Frontal cortex (tissue), 4 donors: ENCODE results near the gene TMED1. TPM values are rescaled to one million over a fixed set of nuclear protein-coding genes. Genes with fewer than 3 reads are reported as not detected.
"Not testable (repeated sequence)": the region's sequence is repeated elsewhere in the genome, so short reads cannot be mapped to it uniquely, and the experiment has no call there.

Experiments used
- DNase-seq, 2 donors: peaks; one replicate each; pipeline ENCODE4 v3.0.0; 2012; ENCODE audit warnings: low spot score in 2 of 2
- FAIRE-seq: peaks from 2 replicates; lab custom pipeline; 2012; peaks lifted over from hg19 to GRCh38; lab: Jason Lieb, UNC
- total RNA-seq: library from RNA; depleted of rRNA; stranded (reverse); fragments of >200 nt; gene quantifications from one replicate; pipeline ENCODE4 v1.2.3, GENCODE V29; 2014
- donor health status: control.
- donor health status: control.
- donor health status: control.

The TMED1 gene
- 11.8 TPM for total RNA-seq

- FAIRE-seq, result no peak
These were observed at the start of gene TMED1 for GRCh38 chr19:10835754-10836478. Gene TMED1 (minus strand): TSS chr19:10836212. CDS start chr19:10836191, 21 bp downstream.

GRCh38 chr19:10885201-10886169 is 49.5 kb upstream of the TMED1 start:
- DNase-seq (no peak), FAIRE-seq (no peak)

More at GRCh38 chr19:10835754-10836478, at the start of gene TMED1:
- peak; percentile 91 to 98 for DNase-seq

- DNase-seq (no peak), FAIRE-seq (no peak)
These were observed 48.3 kb upstream of the TMED1 start for GRCh38 chr19:10884274-10884673.

GRCh38 chr19:10882108-10882457 is 46.1 kb upstream of the TMED1 start:
- FAIRE-seq, result no peak

GRCh38 chr19:10881403-10882107 is 45.5 kb upstream of the TMED1 start:
- DNase-seq, result no peak
- FAIRE-seq, result no peak

More at GRCh38 chr19:10882108-10882457, 46.1 kb upstream of the TMED1 start:
- DNase-seq, result no peak

- FAIRE-seq (no peak), DNase-seq (no peak)
These were observed 42.2 kb upstream of the TMED1 start for GRCh38 chr19:10878253-10878652.

DNA sequence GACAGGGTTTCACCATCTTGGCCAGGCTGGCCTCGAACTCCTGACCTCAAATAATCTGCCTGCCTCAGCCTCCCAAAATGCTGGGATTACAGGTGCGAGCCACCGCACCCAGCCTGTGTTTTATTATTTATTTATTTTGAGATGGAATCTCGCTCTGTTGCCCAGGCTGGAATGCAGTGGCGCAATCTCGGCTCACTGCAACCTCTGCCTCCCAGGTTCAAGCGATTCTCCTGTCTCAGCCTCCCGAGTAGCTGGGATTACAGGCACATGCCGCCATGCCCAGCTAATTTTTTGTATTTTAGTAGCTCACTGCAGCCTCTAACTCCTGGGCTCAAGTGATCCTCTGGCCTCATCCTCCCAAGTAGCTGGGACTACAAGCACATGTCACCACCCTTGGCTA is 41.6 kb upstream of the TMED1 start:
- not testable (repeated sequence) for FAIRE-seq

DNA sequence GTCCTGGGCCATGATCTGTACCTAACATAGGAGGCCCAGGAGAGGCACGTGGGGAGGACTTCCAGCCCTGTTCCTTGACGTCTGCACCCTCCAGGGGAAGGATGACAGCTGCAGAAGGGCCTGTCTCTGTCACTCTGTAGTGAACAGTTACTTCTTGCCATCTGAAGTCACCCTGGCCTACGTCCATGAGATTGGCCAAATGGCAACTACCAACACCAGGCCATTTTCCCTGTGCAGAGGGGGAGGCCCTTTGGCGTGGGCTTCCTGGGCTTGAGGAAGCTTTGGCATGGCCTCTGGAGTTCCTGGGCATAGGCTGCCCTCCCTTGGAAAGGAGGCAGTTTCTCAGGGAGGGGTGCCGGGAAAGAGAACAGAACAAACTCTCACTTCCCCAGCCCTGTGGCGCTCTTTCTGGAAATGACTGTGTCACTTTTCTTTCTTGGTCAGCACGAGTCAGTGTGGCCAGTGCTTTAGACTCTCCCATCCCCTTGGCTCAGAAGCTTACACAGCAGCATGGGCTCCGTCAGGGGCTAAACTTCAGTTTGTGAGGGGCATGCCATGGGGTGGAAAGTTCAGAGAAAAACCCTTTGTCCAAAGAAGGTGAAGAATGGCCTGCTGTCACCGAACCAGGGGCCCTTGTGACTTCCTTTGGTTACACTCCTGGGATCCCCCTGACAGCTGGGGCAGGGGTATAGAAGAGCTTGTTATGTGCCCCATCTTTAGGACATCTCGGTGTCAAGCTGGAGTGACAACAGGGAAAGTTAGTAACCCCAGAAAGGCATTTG is 40.6 kb upstream of the TMED1 start:
- FAIRE-seq (no peak), DNase-seq (no peak)

More for the DNA sequence above, 41.6 kb upstream of the TMED1 start:
- DNase-seq, result not testable (repeated sequence)

DNA sequence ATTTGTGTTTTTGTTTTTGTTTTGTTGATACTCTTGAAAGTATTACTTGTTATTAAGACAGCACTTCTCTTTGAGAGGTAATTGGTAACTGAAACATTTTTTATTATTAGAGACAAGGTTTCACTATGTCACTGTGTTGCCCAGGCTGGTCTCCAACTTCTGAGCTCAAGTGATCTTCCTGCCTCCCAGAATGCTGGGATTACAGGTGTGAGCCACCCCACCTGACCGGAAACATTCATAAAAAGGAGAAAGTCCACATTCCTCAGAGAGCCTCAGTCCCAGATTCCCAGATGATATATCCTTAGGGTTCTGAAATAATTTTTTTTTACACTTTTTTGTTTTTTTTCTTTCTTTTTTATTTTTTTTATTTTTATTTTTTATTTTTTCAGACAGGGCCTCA is 38.0 kb upstream of the TMED1 start:
- FAIRE-seq (no peak), DNase-seq (no peak)

GRCh38 chr19:10872546-10873107 is 36.6 kb upstream of the TMED1 start:
- FAIRE-seq (no peak), DNase-seq (no peak)

DNA sequence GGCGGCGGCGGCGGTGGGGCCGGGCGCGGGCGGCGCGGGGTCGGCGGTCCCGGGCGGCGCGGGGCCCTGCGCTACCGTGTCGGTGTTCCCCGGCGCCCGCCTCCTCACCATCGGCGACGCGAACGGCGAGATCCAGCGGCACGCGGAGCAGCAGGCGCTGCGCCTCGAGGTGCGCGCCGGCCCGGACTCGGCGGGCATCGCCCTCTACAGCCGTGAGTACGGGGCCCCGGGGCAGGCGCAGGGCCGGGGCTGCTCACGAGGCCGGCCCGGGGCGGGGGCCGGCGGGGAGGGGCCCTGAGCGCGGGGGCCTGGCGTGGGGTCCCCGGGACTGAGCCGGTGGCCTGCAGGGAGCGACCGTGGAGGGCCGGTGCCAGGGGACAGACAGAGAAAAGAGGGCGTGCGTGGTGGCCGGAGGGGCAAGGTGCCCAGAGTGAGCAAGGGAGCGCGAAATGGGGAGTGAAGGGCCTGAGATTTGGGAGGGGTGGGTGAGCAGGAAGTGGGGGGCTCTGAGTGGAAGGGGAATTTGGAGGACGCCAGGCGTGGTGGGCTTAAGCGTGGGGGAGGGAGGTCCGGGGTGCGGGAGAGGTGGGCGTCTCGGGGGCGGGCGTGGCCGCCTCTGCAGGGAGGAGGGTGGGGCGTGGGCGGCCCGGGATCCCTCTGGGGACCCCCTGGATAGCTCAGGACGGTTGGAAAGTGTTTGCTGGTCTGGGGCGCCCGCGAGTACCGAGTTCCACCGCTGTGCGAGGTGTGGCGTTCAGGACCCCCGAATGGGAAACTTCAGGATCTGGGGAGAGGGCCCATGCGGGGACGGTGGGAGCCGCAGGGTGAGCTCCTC is 35.9 kb upstream of the TMED1 start:
- FAIRE-seq (no peak), DNase-seq (peak; percentile 54 to 71)

DNA sequence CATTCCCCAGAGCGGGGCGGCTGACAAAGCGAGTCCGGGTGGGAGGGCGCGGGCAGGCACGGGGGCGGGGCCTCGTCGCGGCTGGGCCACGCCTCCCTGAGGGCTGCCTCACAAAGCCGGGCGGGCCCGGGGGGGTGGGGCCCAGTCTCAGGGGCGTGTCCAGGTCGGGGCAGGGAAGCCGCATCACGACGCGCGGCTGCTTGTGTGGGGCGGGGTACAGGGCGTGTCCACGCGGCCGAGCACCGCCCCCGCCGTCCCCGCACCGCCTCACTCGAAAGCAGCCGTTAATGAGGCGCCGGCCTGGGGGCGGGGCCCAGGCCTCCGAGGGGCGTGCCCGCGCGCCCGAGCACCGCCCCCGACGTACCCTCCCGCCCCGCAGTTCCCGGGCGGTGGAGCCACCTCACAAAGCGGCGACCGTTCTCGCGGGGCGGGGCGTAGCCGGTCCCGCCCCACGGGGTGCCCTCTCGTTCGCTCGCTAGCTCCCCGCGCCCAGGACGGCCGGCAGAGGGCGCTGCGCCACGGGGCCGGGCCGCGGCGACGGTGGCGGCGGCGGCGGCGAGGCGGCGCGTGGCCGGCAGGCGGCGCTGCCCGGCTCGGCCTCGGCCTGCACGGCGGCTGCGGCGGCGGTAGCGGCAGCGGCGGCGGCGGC is 35.1 kb upstream of the TMED1 start, which contains the start of gene CARM1:
TSS of gene CARM1 (plus strand) at position 599 of the 649 bp plus-strand sequence. CDS start 150 bp downstream, outside the sequence.
- FAIRE-seq, result no peak
- peak; percentile 100 for DNase-seq

GRCh38 chr19:10870501-10870954 is 34.5 kb upstream of the TMED1 start:
- no peak for FAIRE-seq
- no peak for DNase-seq

GRCh38 chr19:10869872-10870311 is 33.9 kb upstream of the TMED1 start:
- DNase-seq, FAIRE-seq: not testable (repeated sequence)

DNA sequence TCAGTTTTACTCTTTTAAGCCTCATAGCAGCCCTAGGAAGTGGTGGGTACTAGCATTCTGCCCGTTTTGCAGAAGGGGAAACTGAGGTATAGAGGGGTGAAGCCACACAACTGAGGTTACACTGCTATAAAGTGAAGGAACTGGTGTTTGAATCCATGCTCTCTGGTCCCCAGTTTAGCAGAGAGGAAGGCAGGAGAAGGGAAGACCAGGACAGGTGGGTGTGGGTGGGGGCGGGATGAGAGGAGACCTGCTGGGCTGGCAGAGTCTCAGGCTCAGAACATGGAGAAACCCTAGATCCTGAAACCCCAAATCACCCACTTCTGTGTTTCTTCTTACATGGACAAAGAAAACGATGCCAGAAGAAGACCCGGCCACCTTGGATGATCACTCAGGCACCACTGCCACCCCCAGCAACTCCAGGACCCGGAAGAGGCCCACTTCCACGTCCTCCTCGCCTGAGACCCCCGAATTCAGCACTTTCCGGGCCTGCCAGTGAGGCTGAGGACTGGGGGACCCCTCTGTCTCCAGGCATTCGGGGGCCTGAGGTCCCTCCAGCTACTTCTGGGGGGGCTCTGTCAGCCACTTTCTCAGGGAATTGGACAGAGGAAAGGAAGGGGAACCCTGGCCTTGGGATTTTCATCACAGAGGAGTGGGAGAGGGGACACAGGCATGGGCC is 33.0 kb upstream of the TMED1 start:
- FAIRE-seq, result no peak

DNA sequence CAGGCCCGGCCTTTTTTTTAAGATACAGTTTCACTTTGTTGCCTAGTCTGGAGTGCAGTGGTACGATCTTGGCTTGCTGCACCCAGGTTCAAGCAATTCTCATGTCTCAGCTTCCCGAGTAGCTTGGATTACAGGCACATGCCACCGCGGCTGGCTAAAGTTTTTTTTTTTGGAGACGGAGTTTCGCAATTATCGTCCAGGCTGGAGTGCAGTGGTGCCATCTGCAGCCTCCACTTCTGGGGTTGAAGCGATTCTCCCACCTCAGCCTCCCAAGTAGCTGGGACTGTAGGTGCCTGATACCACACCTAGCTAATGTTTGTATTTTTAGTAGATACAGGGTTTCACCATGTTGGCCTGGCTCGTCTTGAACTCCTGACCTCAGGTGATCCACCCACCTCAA is 30.5 kb upstream of the TMED1 start:
- FAIRE-seq, result no peak

More for the DNA sequence above, 33.0 kb upstream of the TMED1 start:
- no peak for DNase-seq

DNA sequence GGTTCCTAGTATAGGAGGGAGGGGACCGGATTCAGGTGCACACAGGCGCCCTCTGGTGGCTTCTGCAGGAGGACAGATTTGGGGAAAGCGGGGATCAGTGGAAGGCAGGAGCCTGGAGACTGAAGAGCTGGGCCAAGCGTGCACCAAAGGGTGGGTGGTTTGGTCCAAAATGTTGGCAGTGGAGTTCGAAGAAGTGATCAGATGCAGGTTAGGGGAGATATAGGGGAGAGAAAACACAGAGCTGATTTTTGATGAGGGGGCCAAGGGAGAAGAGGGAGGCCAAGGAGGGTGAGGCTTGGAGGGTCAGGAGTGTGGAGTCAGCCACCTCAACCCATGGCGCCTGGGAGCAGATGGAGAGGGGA is 28.5 kb upstream of the TMED1 start:
- DNase-seq (peak; percentile 68 to 87), FAIRE-seq (no peak)

More for the DNA sequence above, 30.5 kb upstream of the TMED1 start:
- no peak for DNase-seq
